Spinal cord (tissue), 10 donors: ENCODE results near the gene VOPP1. TPM values are rescaled to one million over a fixed set of nuclear protein-coding genes. Genes with fewer than 3 reads are reported as not detected.
A peak's percentile ranks its signal among the peaks of the same experiment; 100 is the strongest.

Source experiments
- DNase-seq, 6 donors: peaks; one replicate each; pipeline versions ENCODE4 v3.0.0 to v3.0.0-alpha.2; 2013 to 2015; ENCODE audit warnings: low spot score in 6 of 6, low read depth in 4 of 6
- H3K27ac ChIP-seq: one replicate; pipeline ENCODE4 v1.5.1; 2013; ENCODE audit warnings: low read depth, low read length, control low read depth
- H3K27me3 ChIP-seq: one replicate; pipeline ENCODE4 v1.6.1; 2013; ENCODE audit warnings: low read length; ENCODE audit not compliant: control insufficient read depth, insufficient read depth
- H3K36me3 ChIP-seq: one replicate; pipeline ENCODE4 v1.6.1; 2013; ENCODE audit warnings: low read length; ENCODE audit not compliant: control insufficient read depth, insufficient read depth
- H3K4me1 ChIP-seq: one replicate; pipeline ENCODE4 v1.6.1; 2013; ENCODE audit warnings: low read length; ENCODE audit not compliant: control insufficient read depth, insufficient read depth
- H3K4me3 ChIP-seq: one replicate; pipeline ENCODE4 v1.5.1; 2013; ENCODE audit warnings: low read depth, low read length, control low read depth
- H3K9me3 ChIP-seq: one replicate; pipeline ENCODE4 v1.6.1; 2013; ENCODE audit warnings: low read length; ENCODE audit not compliant: control insufficient read depth, insufficient read depth
- WGBS: methylation state at CpG from one replicate; pipeline ENCODE4 v1.1.5; 2013; ENCODE audit warnings: missing lambda C conversion rate; ENCODE audit not compliant: insufficient coverage; 5-methylcytosine and 5-hydroxymethylcytosine counted together
- polyA plus RNA-seq, 2 donors: library from polyadenylated mRNA; unstranded; fragments of 120-200 nt; gene quantifications; one replicate each; pipeline ENCODE4 v1.2.1, GENCODE V29; 2013; ENCODE audit not compliant: insufficient read length in 2 of 2
- total RNA-seq, 2 donors: library from RNA; depleted of rRNA in 1 of 2; stranded (reverse); fragments of 120-200 nt in 1 of 2; fragments of >200 nt in 1 of 2; gene quantifications; one replicate each; pipeline versions ENCODE4 v1.2.3 to v1.2.4, GENCODE V29; 2013 to 2014
- donor health status: healthy.

The VOPP1 gene
- total and polyA plus RNA-seq, 4 donors = 59.1 to 121 (median 86.5) TPM

- WGBS = 94% methylated on average over 7 of the region's 10 CpGs
- no peaks in the 10 kb centered on the region for H3K27me3 ChIP-seq
- DNase-seq = no peak
These were observed 22.1 kb upstream of the VOPP1 start for GRCh38 chr7:55594414-55594813.

GRCh38 chr7:55593515-55594318, 21.4 kb upstream of the VOPP1 start:
- no peak overlapping the region for H3K27ac ChIP-seq
- no peaks in the 10 kb centered on the region for H3K9me3 ChIP-seq
- no peaks in the 10 kb centered on the region for H3K27me3 ChIP-seq
- 67% methylated on average over 13 of the region's 14 CpGs for WGBS
- H3K4me1 ChIP-seq = no peaks in the 10 kb centered on the region
- no peak overlapping the region for H3K4me3 ChIP-seq
- H3K36me3 ChIP-seq = no peaks in the 10 kb centered on the region
- DNase-seq = peak in 2 of 6 donors; percentile 3 to 55

More at GRCh38 chr7:55594414-55594813, 22.1 kb upstream of the VOPP1 start:
- no peak overlapping the region for H3K4me3 ChIP-seq
- no peaks in the 10 kb centered on the region for H3K9me3 ChIP-seq
- H3K4me1 ChIP-seq = no peaks in the 10 kb centered on the region
- H3K36me3 ChIP-seq = no peaks in the 10 kb centered on the region
- no peak overlapping the region for H3K27ac ChIP-seq

- Histone ChIP-seq H3K27me3 (no peaks in the 10 kb centered on the region), H3K4me1 (no peaks in the 10 kb centered on the region), H3K27ac (no peak overlapping the region), H3K36me3 (no peaks in the 10 kb centered on the region), H3K4me3 (no peak overlapping the region), H3K9me3 (no peaks in the 10 kb centered on the region)
- no peak for DNase-seq
- WGBS = 40% methylated on average over 1 of the region's 4 CpGs
These were observed 20.8 kb upstream of the VOPP1 start for GRCh38 chr7:55593172-55593514.

- H3K27me3 ChIP-seq = no peaks in the 10 kb centered on the region
- no peak for DNase-seq
- 90% methylated on average over 1 of the region's 1 CpG for WGBS
These were observed 20.2 kb upstream of the VOPP1 start for GRCh38 chr7:55592492-55592891.

GRCh38 chr7:55591282-55591931, 19.1 kb upstream of the VOPP1 start:
- Histone ChIP-seq H3K4me3 (no peak overlapping the region), H3K9me3 (no peaks in the 10 kb centered on the region), H3K27me3 (no peaks in the 10 kb centered on the region), H3K4me1 (no peaks in the 10 kb centered on the region), H3K36me3 (no peaks in the 10 kb centered on the region), H3K27ac (no peak overlapping the region)
- 97% methylated on average over 2 of the region's 3 CpGs for WGBS
- DNase-seq = no peak

More at GRCh38 chr7:55592492-55592891, 20.2 kb upstream of the VOPP1 start:
- Histone ChIP-seq H3K36me3 (no peaks in the 10 kb centered on the region), H3K4me3 (no peak overlapping the region), H3K4me1 (no peaks in the 10 kb centered on the region), H3K27ac (no peak overlapping the region), H3K9me3 (no peaks in the 10 kb centered on the region)

- no peak for DNase-seq
- Histone ChIP-seq H3K4me1 (no peaks in the 10 kb centered on the region), H3K36me3 (no peaks in the 10 kb centered on the region), H3K4me3 (no peak overlapping the region), H3K27me3 (no peaks in the 10 kb centered on the region), H3K9me3 (no peaks in the 10 kb centered on the region), H3K27ac (no peak overlapping the region)
- 92% methylated on average over 5 of the region's 8 CpGs for WGBS
These were observed 18.4 kb upstream of the VOPP1 start for GRCh38 chr7:55590517-55591281.

GRCh38 chr7:55589905-55590304, 17.6 kb upstream of the VOPP1 start:
- WGBS = 70% methylated on average over 1 of the region's 1 CpG

GRCh38 chr7:55588976-55589604, 16.8 kb upstream of the VOPP1 start:
- no peaks in the 10 kb centered on the region for H3K27me3 ChIP-seq
- no peak overlapping the region for H3K4me3 ChIP-seq
- H3K9me3 ChIP-seq = no peaks in the 10 kb centered on the region
- DNase-seq = no peak
- 82% methylated on average over 8 of the region's 8 CpGs for WGBS
- H3K4me1 ChIP-seq = no peaks in the 10 kb centered on the region
- H3K36me3 ChIP-seq = no peaks in the 10 kb centered on the region
- H3K27ac ChIP-seq = no peak overlapping the region

More at GRCh38 chr7:55589905-55590304, 17.6 kb upstream of the VOPP1 start:
- Histone ChIP-seq H3K27ac (no peak overlapping the region), H3K9me3 (no peaks in the 10 kb centered on the region), H3K27me3 (no peaks in the 10 kb centered on the region), H3K4me1 (no peaks in the 10 kb centered on the region), H3K36me3 (no peaks in the 10 kb centered on the region), H3K4me3 (no peak overlapping the region)
- DNase-seq = no peak

- no peaks in the 10 kb centered on the region for H3K27me3 ChIP-seq
- H3K4me3 ChIP-seq = no peak overlapping the region
- DNase-seq = no peak
- no peaks in the 10 kb centered on the region for H3K36me3 ChIP-seq
- WGBS = 97% methylated on average over 3 of the region's 4 CpGs
- H3K27ac ChIP-seq = no peak overlapping the region
- no peaks in the 10 kb centered on the region for H3K4me1 ChIP-seq
- H3K9me3 ChIP-seq = no peaks in the 10 kb centered on the region
These were observed 16.0 kb upstream of the VOPP1 start for GRCh38 chr7:55588379-55588699.
